Measurements from ENCODE around the gene CDC23.

DNA sequence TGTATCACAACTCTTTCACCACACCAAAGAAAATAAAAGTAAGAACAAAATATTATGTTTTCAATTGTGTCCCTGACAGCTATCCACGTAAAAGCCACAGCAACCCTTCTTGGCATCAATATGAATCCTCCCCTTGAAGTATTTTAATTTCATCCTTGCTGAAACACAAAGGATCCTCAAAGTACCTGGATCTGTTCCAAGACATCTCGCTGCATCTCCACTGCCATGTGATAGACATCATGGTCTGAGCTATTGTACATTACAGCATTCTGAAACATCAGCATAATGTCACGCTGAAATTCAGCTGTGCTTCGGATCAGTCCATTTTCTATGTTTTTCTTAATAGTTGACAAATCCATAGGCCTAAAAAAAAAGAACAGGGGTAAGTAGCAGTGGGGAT lies 52.4 kb downstream of the CDC23 start:
- TF ChIP-seq CTCF (IDR thresholded peaks at IDR 0.05 in 2 of 3, conservative IDR thresholded peaks at IDR 0.05 in 1 of 3; ENCODE audit: control insufficient read depth in 2 of 3, extremely low read depth in 1 of 3, insufficient read depth in 1 of 3, low read depth in 3 of 3, low read length in 3 of 3) (no peak), HCFC1 (IDR thresholded peaks at IDR 0.05; ENCODE audit: low read length) (no peak), NFXL1 (IDR thresholded peaks at IDR 0.05; ENCODE audit: borderline replicate concordance) (no peak), POLR2AphosphoS2 (IDR thresholded peaks at IDR 0.05; ENCODE audit: low read depth, low read length) (no peak), SIN3A (IDR thresholded peaks at IDR 0.05; ENCODE audit: low read depth, low read length) (no peak), NBN (IDR thresholded peaks at IDR 0.05) (no peak), YBX1 (IDR thresholded peaks at IDR 0.05) (no peak)
